Keratinocyte (primary cell): ENCODE measurements around the gene C4orf51. TPM values are rescaled to one million over a fixed set of nuclear protein-coding genes. Genes with fewer than 3 reads are reported as not detected.

ENCODE experiments used
- DNase-seq: peaks from one replicate; pipeline ENCODE4 v3.0.0-alpha.2; 2011; ENCODE audit warnings: low read depth, missing footprints, low spot score
- FAIRE-seq: peaks from 2 replicates; lab custom pipeline; 2011; peaks lifted over from hg19 to GRCh38; lab: Jason Lieb, UNC
- H2AFZ ChIP-seq: 2 replicates; pipeline ENCODE4 v1.6.0; 2012; ENCODE audit warnings: low read length, control low read depth, inconsistent platforms; ENCODE audit not compliant: control insufficient read depth
- H3K27ac ChIP-seq: 2 replicates; pipeline ENCODE4 v1.5.1; 2011; ENCODE audit warnings: low read length; ENCODE audit not compliant: control insufficient read depth, insufficient read depth
- H3K27me3 ChIP-seq: 3 replicates; pipeline ENCODE4 v1.6.0; 2011; ENCODE audit warnings: low read length; ENCODE audit not compliant: control insufficient read depth, insufficient read depth; ENCODE audit errors: extremely low read depth
- H3K36me3 ChIP-seq, 2 experiments: 2 replicates in 1 of 2; 3 replicates in 1 of 2; pipeline ENCODE4 v1.5.1; 2011; ENCODE audit warnings: low read length in 2 of 2, mild to moderate bottlenecking in 1 of 2; ENCODE audit not compliant: control insufficient read depth in 2 of 2, insufficient read depth in 2 of 2; ENCODE audit errors: extremely low read depth in 1 of 2
- H3K4me1 ChIP-seq: 3 replicates; pipeline ENCODE4 v1.5.1; 2011; ENCODE audit warnings: low read length; ENCODE audit not compliant: control insufficient read depth, insufficient read depth; ENCODE audit errors: extremely low read depth
- H3K4me2 ChIP-seq: 3 replicates; pipeline ENCODE4 v1.6.0; 2011; ENCODE audit warnings: low read depth, low read length; ENCODE audit not compliant: control insufficient read depth, insufficient read depth; ENCODE audit errors: extremely low read depth
- H3K4me3 ChIP-seq, 3 experiments: fragments of 200-600 bp in 1 of 3; sonication (generic) in 1 of 3; 2 replicates in 2 of 3; 3 replicates in 1 of 3; pipeline ENCODE4 v1.5.1; 2011 to 2016; ENCODE audit warnings: low read length in 3 of 3, mild to moderate bottlenecking in 3 of 3, control low read depth in 2 of 3, inconsistent platforms in 1 of 3, low read depth in 1 of 3, mixed read lengths in 1 of 3, mixed run types in 1 of 3, moderate library complexity in 1 of 3; ENCODE audit not compliant: control insufficient read depth in 2 of 3, insufficient read depth in 2 of 3; ENCODE audit errors: extremely low read depth in 1 of 3
- H3K79me2 ChIP-seq: 2 replicates; pipeline ENCODE4 v1.6.0; 2012; ENCODE audit warnings: low read length; ENCODE audit not compliant: control insufficient read depth, insufficient read depth
- H3K9ac ChIP-seq: 3 replicates; pipeline ENCODE4 v1.6.0; 2011; ENCODE audit warnings: low read length; ENCODE audit not compliant: control insufficient read depth, insufficient read depth; ENCODE audit errors: extremely low read depth
- H3K9me1 ChIP-seq: 3 replicates; pipeline ENCODE4 v1.6.0; 2011; ENCODE audit warnings: low read length; ENCODE audit not compliant: control insufficient read depth, insufficient read depth; ENCODE audit errors: extremely low read depth
- H3K9me3 ChIP-seq: 2 replicates; pipeline ENCODE4 v1.5.1; 2012; ENCODE audit warnings: low read depth, low read length; ENCODE audit not compliant: control insufficient read depth
- H4K20me1 ChIP-seq: 3 replicates; pipeline ENCODE4 v1.6.0; 2011; ENCODE audit warnings: low read length; ENCODE audit not compliant: control insufficient read depth, insufficient read depth; ENCODE audit errors: extremely low read depth
- CTCF ChIP-seq, 3 experiments: IDR thresholded peaks in 1 of 3; conservative IDR thresholded peaks in 1 of 3; optimal IDR thresholded peaks in 1 of 3; 2 replicates in 2 of 3; 3 replicates in 1 of 3; pipeline versions ENCODE3 to v1.5.1; 2011; ENCODE audit warnings: low read length in 3 of 3, mild to moderate bottlenecking in 3 of 3, moderate library complexity in 2 of 3, control low read depth in 1 of 3, inconsistent platforms in 1 of 3; ENCODE audit not compliant: insufficient read depth in 2 of 3; ENCODE audit errors: extremely low read depth in 1 of 3
- EZH2 ChIP-seq: IDR thresholded peaks from one replicate; pipeline ENCODE4 v1.6.1; 2012; ENCODE audit warnings: inconsistent platforms, mild to moderate bottlenecking, low read length, moderate library complexity
- dilution Hi-C: fragments of 300-500 bp; cut with MboI; formaldehyde crosslinking; loops from one replicate; pipeline ENCODE4 v1.7.0; 2020; ENCODE audit warnings: low sequenced_read_pairs; ENCODE audit not compliant: extremely low pct_ligation_motif_present
- polyA plus RNA-seq, 5 experiments: library from polyadenylated mRNA; depleted of rRNA in 3 of 5; stranded (reverse) in 3 of 5; stranded (forward) in 1 of 5; unstranded in 1 of 5; fragments of >200 nt; gene quantifications; 1 replicate in 1 of 5; 2 replicates in 3 of 5; 3 replicates in 1 of 5; pipeline versions ENCODE4 v1.2.1 to v1.2.3, GENCODE V29; 2011 to 2012; ENCODE audit warnings: missing spikeins in 2 of 5, low read depth in 1 of 5, low replicate concordance in 1 of 5

Gene C4orf51
- polyA plus RNA-seq, 1 donor (not counting 4 experiments of a cell fraction or from before 2014, with no cell fraction given), result not detected

- no peaks in the 10 kb centered on the region for H3K4me1 ChIP-seq
- dilution Hi-C loops, result no loop called here
- DNase-seq (no peak), FAIRE-seq (no peak)
- no peak overlapping the region for H3K4me3 ChIP-seq
- H3K9ac ChIP-seq, result no peak overlapping the region
- no peaks in the 10 kb centered on the region for H3K27me3 ChIP-seq
- no peak overlapping the region for H3K27ac ChIP-seq
- no peaks in the 10 kb centered on the region for H3K9me3 ChIP-seq
- no peaks in the 10 kb centered on the region for H3K9me1 ChIP-seq
- H4K20me1 ChIP-seq, result no peaks in the 10 kb centered on the region
- H2AFZ ChIP-seq, result no peak overlapping the region
- H3K4me2 ChIP-seq, result no peak overlapping the region
- TF ChIP-seq CTCF (optimal IDR thresholded peaks at IDR 0.05 in 1 of 3, IDR thresholded peaks at IDR 0.05 in 1 of 3, conservative IDR thresholded peaks at IDR 0.05 in 1 of 3; ENCODE audit: extremely low read depth in 1 of 3, insufficient read depth in 2 of 3, low read length in 3 of 3) (no peak), EZH2 (no peak)
- peaks cover 0 to 2% of the 10 kb centered on the region in 2 experiments for H3K36me3 ChIP-seq
- H3K79me2 ChIP-seq, result no peaks in the 10 kb centered on the region
These were observed 23.8 kb upstream of the C4orf51 start for GRCh38 chr4:145656156-145656555.

DNA sequence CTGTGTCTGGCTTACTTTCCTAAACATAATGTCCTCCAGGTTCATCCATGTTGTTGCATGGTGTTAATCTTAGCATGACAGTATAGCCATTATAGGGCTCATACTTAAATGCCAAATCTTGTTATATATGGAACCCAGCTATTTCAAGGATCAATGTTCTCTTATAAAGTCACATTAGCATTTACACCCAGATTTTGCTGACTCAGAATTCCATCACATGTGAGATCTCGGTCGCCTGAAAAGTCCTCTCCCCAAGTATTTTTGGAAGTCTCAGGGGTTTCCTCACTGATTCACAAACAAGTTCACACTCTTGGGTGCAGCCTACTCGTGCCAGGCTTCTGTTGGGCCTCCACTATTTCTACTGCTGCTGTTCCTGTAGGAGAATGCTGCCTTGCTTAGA is 19.9 kb upstream of the C4orf51 start:
- TF ChIP-seq EZH2 (no peak), CTCF (optimal IDR thresholded peaks at IDR 0.05 in 1 of 3, IDR thresholded peaks at IDR 0.05 in 1 of 3, conservative IDR thresholded peaks at IDR 0.05 in 1 of 3; ENCODE audit: extremely low read depth in 1 of 3, insufficient read depth in 2 of 3, low read length in 3 of 3) (no peak)
- H3K4me2 ChIP-seq, result no peak overlapping the region
- H3K4me3 ChIP-seq, result no peak overlapping the region
- no peaks in the 10 kb centered on the region for H3K9me1 ChIP-seq
- no peaks in the 10 kb centered on the region for H3K4me1 ChIP-seq
- no peak for FAIRE-seq
- no peak for DNase-seq
- H3K9ac ChIP-seq, result no peak overlapping the region
- H4K20me1 ChIP-seq, result no peaks in the 10 kb centered on the region
- H3K27ac ChIP-seq, result no peak overlapping the region
- dilution Hi-C loops, result no loop called here
- H2AFZ ChIP-seq, result no peak overlapping the region
- H3K27me3 ChIP-seq, result no peaks in the 10 kb centered on the region
- no peaks in the 10 kb centered on the region for H3K79me2 ChIP-seq
- peaks cover 0 to 2% of the 10 kb centered on the region in 2 experiments for H3K36me3 ChIP-seq
- no peaks in the 10 kb centered on the region for H3K9me3 ChIP-seq
